HG02973 (cell line): Measurements from ENCODE around the gene ZNF615.
"Not testable (repeated sequence)": the region's sequence is repeated elsewhere in the genome, so short reads cannot be mapped to it uniquely, and the experiment has no call there.

Experiments used
- ATAC-seq: cut with Tn5 transposase; IDR thresholded peaks from one replicate; pipeline ENCODE4 v1.9.1; 2021; ENCODE audit warnings: moderate library complexity; ENCODE audit not compliant: unreplicated experiment

ZNF615 gene

GRCh38 chr19:51980926-51981325, 27.1 kb downstream of the ZNF615 start:
- ATAC-seq, result not testable (repeated sequence)

- no peak for ATAC-seq
These were observed 27.8 kb downstream of the ZNF615 start for GRCh38 chr19:51980116-51980736.

DNA sequence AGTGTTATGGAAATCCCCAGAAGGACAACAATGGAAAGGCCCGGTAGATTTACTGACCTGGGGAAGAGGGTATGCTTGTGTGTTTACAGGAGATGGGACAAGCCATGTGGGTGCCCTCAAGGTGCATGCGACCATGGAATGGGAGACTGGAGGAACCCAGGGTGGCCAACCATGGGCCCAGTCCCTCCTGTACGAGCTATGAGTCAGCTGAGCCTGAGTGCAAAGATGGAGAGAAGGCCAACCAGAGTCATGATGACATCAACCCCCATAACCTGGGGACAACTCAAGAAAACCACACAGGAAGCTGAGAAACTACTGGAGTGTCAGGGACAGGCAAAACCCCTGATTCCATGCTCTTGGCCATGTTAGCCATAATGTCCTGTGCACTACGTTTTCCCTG, 29.1 kb downstream of the ZNF615 start:
- no peak for ATAC-seq

DNA sequence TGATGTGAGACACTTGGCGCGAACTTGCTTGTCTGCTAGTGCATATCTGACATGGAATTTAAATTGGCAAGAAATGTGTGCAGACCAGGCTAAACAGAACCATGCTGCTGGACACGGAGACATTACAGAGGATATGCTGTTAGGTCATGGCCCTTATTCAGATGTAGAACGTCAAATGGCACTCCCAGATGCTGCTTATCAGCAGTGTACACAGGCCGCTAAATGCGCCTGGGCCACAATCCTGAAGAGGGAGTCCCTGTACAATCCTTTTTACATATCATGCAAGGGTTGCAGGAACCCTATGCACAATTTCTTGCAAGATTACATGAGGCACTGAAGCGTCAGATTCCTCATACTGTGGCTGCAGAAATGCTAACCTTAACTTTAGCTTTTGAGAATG, 30.7 kb downstream of the ZNF615 start:
- no peak for ATAC-seq

DNA sequence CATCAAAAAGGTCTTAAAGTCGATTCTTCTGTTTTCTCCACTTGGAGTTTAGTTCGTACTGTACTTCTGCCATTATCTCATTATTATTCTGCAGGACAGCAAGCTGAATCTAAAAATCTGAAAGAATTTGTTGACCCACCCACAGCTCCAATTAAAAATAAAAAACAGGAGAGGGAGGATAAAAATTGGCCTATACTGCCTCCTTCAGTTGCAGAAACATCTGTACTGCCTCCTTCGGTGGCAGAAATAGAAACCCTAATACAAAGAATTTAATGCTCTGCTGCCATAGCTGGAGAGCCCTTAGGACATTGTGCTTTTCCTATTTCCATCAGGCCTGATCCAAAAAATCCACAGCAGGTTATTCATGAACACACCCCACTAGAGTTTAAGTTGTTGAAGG, 31.2 kb downstream of the ZNF615 start:
- ATAC-seq, result no peak

GRCh38 chr19:51975787-51976186, 32.2 kb downstream of the ZNF615 start:
- ATAC-seq, result not testable (repeated sequence)

DNA sequence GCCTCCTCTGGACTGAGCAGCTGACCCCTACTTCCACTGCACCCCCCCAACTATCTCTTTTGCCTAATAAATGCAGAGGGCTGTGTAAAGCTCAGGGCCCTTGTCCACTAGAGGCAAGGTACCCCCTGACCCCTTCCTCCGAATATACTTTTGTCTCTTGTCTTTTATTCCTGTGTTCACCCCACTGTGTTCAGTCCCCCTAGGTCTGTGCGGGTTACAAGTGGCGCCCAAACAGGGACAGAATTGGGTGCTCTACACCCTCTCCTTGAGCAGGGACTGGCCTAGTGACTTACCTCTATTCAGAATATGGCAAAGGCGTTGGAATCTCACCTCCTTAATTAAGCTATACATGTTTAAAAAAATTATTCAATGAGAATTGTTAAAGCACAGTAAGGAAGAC, 36.4 kb downstream of the ZNF615 start:
- ATAC-seq, result no peak

DNA sequence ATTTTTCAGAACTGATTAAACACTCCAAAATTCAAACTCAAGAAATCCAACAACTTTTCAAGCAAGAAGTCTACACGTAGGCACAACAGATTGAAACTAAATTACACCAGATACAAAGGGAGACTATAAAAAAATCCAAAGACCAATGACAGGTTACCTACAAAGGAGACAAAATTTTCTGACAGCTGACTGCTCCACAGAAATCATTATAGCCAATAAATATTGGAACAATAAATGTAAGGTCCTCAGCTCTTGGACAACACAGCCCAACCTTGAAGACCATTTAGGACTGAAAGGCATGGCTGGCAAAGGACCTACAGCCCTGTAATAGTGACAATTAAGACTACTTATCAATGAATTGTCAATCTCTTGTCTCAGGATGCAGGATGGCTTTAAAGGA, 37.3 kb downstream of the ZNF615 start:
- no peak for ATAC-seq

- no peak for ATAC-seq
These were observed 42.4 kb downstream of the ZNF615 start for GRCh38 chr19:51965583-51965982.

- not testable (repeated sequence) for ATAC-seq
These were observed 47.3 kb downstream of the ZNF615 start for GRCh38 chr19:51960621-51961233.

DNA sequence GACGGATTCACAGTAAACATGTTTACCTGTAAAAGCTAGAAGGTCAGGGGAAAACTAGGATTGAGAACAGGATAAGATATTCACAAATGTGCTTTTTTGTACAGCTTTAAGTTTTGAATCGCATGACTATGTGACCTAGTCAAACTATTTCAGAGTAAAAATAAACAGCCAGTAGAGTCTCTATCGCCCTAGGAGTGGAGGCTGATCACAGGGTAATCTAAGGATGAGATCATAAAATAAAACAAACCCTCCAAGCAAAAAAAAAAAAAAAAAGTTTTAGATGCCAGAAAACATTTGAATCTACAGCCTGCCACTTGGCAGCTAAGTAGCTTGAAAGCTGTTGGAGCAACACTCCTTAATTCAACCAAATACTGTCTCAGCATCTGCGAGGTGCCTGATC, 48.2 kb downstream of the ZNF615 start:
- ATAC-seq, result no peak

DNA sequence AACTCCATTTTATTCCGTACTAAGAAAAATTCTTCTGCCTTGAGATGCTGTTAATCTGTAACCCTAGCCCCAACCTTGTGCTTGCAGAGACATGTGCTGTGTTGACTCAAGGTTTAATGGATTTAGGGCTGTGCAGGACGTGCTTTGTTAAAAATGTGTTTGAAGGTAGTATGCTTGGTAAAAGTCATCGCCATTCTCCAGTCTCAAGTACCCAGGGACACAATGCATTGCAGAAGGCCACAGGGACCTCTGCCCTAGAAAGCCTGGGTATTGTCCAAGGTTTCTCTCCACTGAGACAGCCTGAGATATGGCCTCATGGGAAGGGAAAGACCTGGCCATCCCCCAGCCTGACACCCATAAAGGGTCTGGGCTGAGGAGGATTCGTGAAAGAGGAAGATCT, 50.2 kb downstream of the ZNF615 start:
- ATAC-seq, result not testable (repeated sequence)

DNA sequence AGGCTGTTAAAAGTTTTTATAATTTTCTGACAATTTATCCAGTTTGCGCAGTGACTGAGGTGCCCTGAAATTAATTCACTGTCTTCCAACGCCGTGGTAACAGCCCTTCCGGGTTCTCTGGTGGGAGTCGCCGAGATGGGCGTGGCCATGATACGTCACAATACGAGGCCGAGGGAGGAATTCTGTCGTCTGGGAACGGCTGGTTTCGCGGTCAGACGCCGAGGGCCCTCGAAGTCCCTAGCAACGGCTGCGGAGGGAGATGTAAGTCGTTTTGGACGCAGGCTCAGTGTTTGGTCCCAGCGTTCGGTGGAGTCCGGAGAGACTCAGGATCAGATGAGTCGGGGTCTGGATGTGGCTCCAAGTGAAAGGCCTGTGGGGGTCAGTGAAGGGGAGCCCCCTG, 59.0 kb downstream of the ZNF615 start:
- no peak for ATAC-seq

DNA sequence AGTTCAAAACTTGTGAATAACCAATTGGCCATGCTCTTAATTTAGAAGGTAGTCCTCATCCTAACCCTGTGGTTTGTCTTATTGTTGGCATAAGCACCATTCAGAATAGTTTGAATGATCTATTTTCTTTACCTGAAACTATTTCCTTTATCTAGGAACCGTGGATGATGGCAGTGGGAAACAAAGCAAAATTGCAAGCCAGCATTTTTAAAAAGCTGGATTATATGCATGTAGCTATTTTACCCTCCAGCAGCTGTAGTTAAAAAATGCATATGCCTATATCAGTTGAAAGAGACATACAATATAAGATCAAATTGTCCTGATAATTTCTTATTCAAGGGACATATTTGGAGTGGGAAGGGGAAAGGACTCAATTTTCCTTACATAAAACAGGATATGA, 61.4 kb downstream of the ZNF615 start:
- no peak for ATAC-seq

DNA sequence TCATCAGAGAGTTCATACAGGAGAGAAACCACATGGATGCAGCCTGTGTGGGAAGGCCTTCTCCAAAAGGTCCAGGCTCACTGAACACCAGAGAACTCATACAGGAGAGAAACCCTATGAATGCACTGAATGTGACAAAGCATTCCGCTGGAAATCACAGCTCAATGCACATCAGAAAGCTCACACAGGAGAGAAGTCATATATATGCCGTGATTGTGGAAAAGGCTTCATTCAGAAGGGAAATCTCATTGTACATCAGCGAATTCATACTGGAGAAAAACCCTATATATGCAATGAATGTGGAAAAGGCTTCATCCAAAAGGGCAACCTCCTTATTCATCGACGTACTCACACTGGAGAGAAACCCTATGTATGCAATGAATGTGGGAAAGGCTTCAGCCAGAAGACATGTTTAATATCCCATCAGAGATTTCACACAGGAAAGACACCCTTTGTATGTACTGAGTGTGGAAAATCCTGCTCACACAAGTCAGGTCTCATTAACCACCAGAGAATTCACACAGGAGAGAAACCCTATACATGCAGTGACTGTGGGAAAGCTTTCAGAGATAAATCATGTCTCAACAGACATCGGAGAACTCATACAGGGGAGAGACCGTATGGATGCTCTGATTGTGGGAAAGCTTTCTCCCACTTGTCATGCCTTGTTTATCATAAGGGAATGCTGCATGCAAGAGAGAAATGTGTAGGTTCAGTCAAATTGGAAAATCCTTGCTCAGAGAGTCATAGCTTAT, 63.0 kb downstream of the ZNF615 start:
- no peak for ATAC-seq
